DOHH2 (cell line): ENCODE results near the gene EHMT1.

Experiments used
- H3F3A ChIP-seq: fragments of 200-600 bp; sonication (generic), shearing (Covaris generic); 2 replicates; pipeline ENCODE4 v1.6.0; 2016; ENCODE audit warnings: antibody characterized with exemption, mild to moderate bottlenecking; ENCODE audit not compliant: control insufficient read depth, insufficient read depth
- H3K27ac ChIP-seq: fragments of 200-600 bp; sonication (generic); 2 replicates; pipeline ENCODE4 v1.5.1; 2014; ENCODE audit warnings: low read depth, mild to moderate bottlenecking, low read length, moderate library complexity
- H3K27me3 ChIP-seq: fragments of 200-600 bp; sonication (generic); 2 replicates; pipeline ENCODE4 v1.6.1; 2014; ENCODE audit warnings: mild to moderate bottlenecking, low read length, mixed read lengths; ENCODE audit not compliant: control insufficient read depth
- H3K36me3 ChIP-seq: fragments of 200-600 bp; sonication (generic); 2 replicates; pipeline ENCODE4 v1.6.1; 2014; ENCODE audit warnings: mild to moderate bottlenecking, low read length, moderate library complexity, mixed read lengths; ENCODE audit not compliant: control insufficient read depth
- H3K4me1 ChIP-seq: fragments of 200-600 bp; sonication (generic); 2 replicates; pipeline ENCODE4 v1.6.1; 2014; ENCODE audit warnings: mild to moderate bottlenecking, low read length, mixed read lengths; ENCODE audit not compliant: control insufficient read depth
- H3K4me2 ChIP-seq: fragments of 200-600 bp; sonication (generic); 2 replicates; pipeline ENCODE4 v1.6.0; 2014; ENCODE audit warnings: mild to moderate bottlenecking, low read length, moderate library complexity
- H3K4me3 ChIP-seq: fragments of 200-600 bp; sonication (generic); 2 replicates; pipeline ENCODE4 v1.5.1; 2014; ENCODE audit warnings: mild to moderate bottlenecking, low read length, mixed read lengths
- H3K79me2 ChIP-seq: fragments of 200-600 bp; sonication (generic); 2 replicates; pipeline ENCODE4 v1.6.1; 2014; ENCODE audit warnings: mild to moderate bottlenecking, low read length, mixed read lengths; ENCODE audit not compliant: control insufficient read depth
- H3K9me2 ChIP-seq: fragments of 200-600 bp; sonication (generic); replicated peaks from 2 replicates; pipeline ENCODE4 v1.6.1; 2014; ENCODE audit warnings: mild to moderate bottlenecking, low read length, mixed read lengths; ENCODE audit not compliant: control insufficient read depth
- H3K9me3 ChIP-seq: fragments of 200-600 bp; sonication (generic); 2 replicates; pipeline ENCODE4 v1.6.1; 2014; ENCODE audit warnings: antibody characterized with exemption, low read length, mixed read lengths; ENCODE audit not compliant: control insufficient read depth, insufficient read depth
- H4K20me1 ChIP-seq: fragments of 200-600 bp; sonication (generic); 2 replicates; pipeline ENCODE4 v1.6.0; 2014; ENCODE audit warnings: low read depth, mild to moderate bottlenecking, antibody characterized with exemption, low read length, moderate library complexity; ENCODE audit not compliant: control insufficient read depth, insufficient read depth
- CTCF ChIP-seq: fragments of 200-600 bp; sonication (generic); IDR thresholded peaks from one replicate; pipeline ENCODE4 v1.5.1; 2014; ENCODE audit warnings: antibody characterized with exemption, mild to moderate bottlenecking, low read depth, low read length; ENCODE audit not compliant: poor library complexity, severe bottlenecking
- EZH2phosphoT487 ChIP-seq: fragments of 200-600 bp; sonication (generic); IDR thresholded peaks from 2 replicates; pipeline ENCODE4 v1.6.1; 2017; ENCODE audit warnings: borderline replicate concordance, mild to moderate bottlenecking, antibody characterized with exemption, low read length, moderate library complexity, mixed read lengths

Gene EHMT1

GRCh38 chr9:137843355-137843754, 224.6 kb downstream of the EHMT1 start:
- no peak overlapping the region for H3K27ac ChIP-seq

GRCh38 chr9:137851516-137852267, 232.9 kb downstream of the EHMT1 start:
- Histone ChIP-seq H3F3A (no peaks in the 10 kb centered on the region), H3K36me3 (no peaks in the 10 kb centered on the region), H3K79me2 (no peaks in the 10 kb centered on the region), H4K20me1 (no peaks in the 10 kb centered on the region), H3K4me3 (no peak overlapping the region), H3K9me2 (no peaks in the 10 kb centered on the region), H3K4me2 (no peak overlapping the region), H3K27me3 (no peaks in the 10 kb centered on the region), H3K9me3 (no peaks in the 10 kb centered on the region), H3K4me1 (no peaks in the 10 kb centered on the region), H3K27ac (no peak overlapping the region)
- TF ChIP-seq EZH2phosphoT487 (no peak), CTCF (no peak)

More at GRCh38 chr9:137843355-137843754, 224.6 kb downstream of the EHMT1 start:
- Histone ChIP-seq H3K4me1 (peaks cover 11% of the 10 kb centered on the region), H4K20me1 (no peaks in the 10 kb centered on the region), H3F3A (0 out of 2 replicates have a peak, but pooled peaks cover 3% of the 10 kb centered on the region), H3K4me2 (no peak overlapping the region), H3K4me3 (no peak overlapping the region), H3K9me3 (no peaks in the 10 kb centered on the region), H3K36me3 (no peaks in the 10 kb centered on the region), H3K27me3 (no peaks in the 10 kb centered on the region), H3K79me2 (no peaks in the 10 kb centered on the region), H3K9me2 (no peaks in the 10 kb centered on the region)
- no peak for TF ChIP-seq EZH2phosphoT487
- no peak for TF ChIP-seq CTCF

GRCh38 chr9:137853392-137853995, 234.7 kb downstream of the EHMT1 start:
- Histone ChIP-seq H3K4me3 (no peak overlapping the region), H3K36me3 (no peaks in the 10 kb centered on the region), H3K9me3 (no peaks in the 10 kb centered on the region), H3K27ac (no peak overlapping the region), H4K20me1 (no peaks in the 10 kb centered on the region), H3F3A (no peaks in the 10 kb centered on the region), H3K9me2 (no peaks in the 10 kb centered on the region), H3K79me2 (no peaks in the 10 kb centered on the region), H3K4me2 (no peak overlapping the region), H3K27me3 (no peaks in the 10 kb centered on the region), H3K4me1 (no peaks in the 10 kb centered on the region)
- TF ChIP-seq CTCF (no peak), EZH2phosphoT487 (no peak)
